ENCODE measurements around the gene SDR9C7. TPM values are rescaled to one million over a fixed set of nuclear protein-coding genes. Genes with fewer than 3 reads are reported as not detected.
A peak's percentile ranks its signal among the peaks of the same experiment; 100 is the strongest.
"Not testable (repeated sequence)": the region's sequence is repeated elsewhere in the genome, so short reads cannot be mapped to it uniquely, and the experiment has no call there.

SDR9C7 gene
- total RNA-seq, 1 donor from 2014 or later, result not detected

DNA sequence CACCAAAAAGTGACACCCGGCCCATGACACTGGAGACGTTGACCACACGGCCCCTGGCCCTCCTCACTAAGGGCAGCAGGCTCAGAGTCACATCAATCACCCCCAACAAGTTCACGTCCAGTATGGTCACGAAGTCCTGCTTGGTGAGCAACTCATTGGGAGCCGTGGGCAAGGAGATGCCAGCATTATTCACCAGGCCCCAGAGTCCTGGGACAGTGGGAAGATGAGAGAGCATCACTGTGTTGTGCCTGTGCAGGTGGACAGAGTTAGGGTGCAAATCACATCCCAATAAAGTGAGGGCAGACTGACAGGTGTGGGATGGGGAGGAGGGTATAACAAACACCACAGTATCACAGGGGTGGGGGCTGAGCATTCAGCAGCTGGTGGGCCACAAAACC lies 20.7 kb upstream of the SDR9C7 start:
- ATAC-seq (ENCODE audit: poor library complexity) (no peak), DNase-seq (no peak)
- intact Hi-C loops (cut with DNase I), result no loop called here

DNA sequence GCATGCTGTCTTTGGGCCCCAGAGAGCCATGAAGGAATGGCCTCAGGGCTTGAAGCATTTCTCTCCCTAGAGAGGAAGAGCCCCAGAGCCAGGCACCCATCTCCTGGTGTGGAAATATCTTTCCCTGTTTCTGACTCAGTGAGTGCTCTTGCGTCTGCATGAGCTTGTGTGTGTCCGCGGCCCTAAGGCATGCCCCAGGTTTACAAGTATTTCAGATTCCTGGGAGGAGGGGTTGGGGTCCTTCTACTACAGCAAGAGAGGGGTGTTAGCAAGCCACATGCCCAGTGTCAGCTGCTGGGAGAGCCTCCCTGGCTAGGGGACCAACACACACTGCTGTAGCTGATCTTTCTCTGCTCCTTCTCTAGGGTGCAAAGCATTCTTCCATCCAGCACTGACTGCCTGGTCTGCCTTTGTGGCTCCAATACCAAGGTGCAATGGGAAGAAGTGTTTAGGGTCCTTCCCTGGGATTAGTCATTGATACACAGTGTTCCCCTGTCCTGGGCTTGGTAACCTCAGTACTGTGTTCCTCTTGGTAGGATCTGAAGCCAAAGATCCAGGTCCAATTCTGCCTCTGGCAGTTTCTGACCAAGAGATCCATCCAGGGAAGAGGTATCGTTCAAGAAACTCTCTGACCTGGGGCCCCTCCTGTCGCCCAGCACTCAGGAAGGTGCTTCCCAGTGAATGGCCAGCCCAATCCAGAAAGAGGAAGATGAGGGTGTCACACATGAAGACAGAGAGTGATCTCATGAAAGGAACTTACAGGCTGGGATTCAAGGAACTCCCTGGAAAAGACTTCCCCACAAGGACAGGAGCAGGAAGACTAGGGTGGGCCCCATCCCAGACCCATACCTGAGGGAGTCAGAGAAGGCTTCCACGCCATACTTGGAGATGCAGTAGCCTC lies 20.1 kb upstream of the SDR9C7 start:
- intact Hi-C loops (cut with DNase I), result no loop called here
- no peak for ATAC-seq (ENCODE audit: poor library complexity)
- no peak for DNase-seq

DNA sequence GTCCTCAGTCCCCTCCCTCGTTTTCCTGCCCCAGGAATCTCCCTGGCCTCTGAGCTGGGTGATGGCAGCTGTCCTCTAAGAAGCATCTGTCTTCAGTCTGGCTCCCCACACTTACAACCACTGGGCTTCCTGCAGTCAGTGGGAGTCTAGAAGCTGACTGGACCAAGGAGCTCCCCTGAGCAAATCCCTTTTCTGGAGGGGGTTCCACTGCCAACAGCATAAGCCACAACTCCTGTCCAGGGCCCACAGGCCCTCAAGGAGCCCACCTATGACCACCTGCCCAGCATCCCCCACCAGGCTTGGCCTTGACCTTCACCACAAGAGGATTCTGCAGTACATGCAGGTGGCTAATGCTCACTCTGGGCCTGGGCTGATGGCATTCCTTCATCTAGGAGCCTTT lies 19.1 kb upstream of the SDR9C7 start:
- ATAC-seq (ENCODE audit: poor library complexity) (no peak), DNase-seq (no peak)
- intact Hi-C loops (cut with DNase I), result no loop called here

GRCh38 chr12:56951582-56952339 lies 17.6 kb upstream of the SDR9C7 start:
- ATAC-seq (ENCODE audit: poor library complexity) (no peak), DNase-seq (no peak)
- intact Hi-C loops (cut with DNase I), result no loop called here

- no peak for ATAC-seq (ENCODE audit: poor library complexity)
- DNase-seq, result no peak
- intact Hi-C loops (cut with DNase I), result no loop called here
Observed at GRCh38 chr12:56948881-56949280, 14.7 kb upstream of the SDR9C7 start.

GRCh38 chr12:56948457-56948777 lies 14.2 kb upstream of the SDR9C7 start:
- ATAC-seq (ENCODE audit: poor library complexity) (no peak), DNase-seq (no peak)
- intact Hi-C loops (cut with DNase I), result no loop called here

- no peak for ATAC-seq (ENCODE audit: poor library complexity)
- intact Hi-C loops (cut with DNase I), result no loop called here
Observed at GRCh38 chr12:56947633-56948456, 13.6 kb upstream of the SDR9C7 start.

DNA sequence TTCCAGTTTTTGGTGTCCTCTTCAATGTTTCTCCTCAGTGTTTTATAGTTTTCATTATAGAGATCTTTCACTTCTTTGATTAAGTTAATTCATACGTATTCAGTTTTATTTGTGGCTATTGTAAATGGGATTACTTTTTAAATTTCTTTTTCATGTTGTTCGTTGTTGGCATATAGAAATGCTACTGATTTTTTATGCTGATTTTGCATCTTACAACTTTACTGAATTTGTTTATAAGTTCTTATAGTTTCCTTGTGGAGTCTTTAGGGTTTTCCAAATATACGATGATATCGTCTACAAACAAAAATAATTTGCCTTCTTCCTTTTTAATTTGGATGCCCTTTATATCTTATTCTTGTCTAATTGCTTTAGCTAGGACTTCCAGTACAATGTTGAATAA lies 9.7 kb upstream of the SDR9C7 start:
- intact Hi-C loops (cut with DNase I), result no loop called here
- DNase-seq, result no peak
- no peak for ATAC-seq (ENCODE audit: poor library complexity)

More at GRCh38 chr12:56947633-56948456, 13.6 kb upstream of the SDR9C7 start:
- no peak for DNase-seq

- ATAC-seq (ENCODE audit: poor library complexity); DNase-seq; intact Hi-C loops (cut with DNase I): not testable (repeated sequence)
Observed at GRCh38 chr12:56943374-56943773, 9.2 kb upstream of the SDR9C7 start.

GRCh38 chr12:56941299-56942017 lies 7.2 kb upstream of the SDR9C7 start:
- DNase-seq (no peak), ATAC-seq (ENCODE audit: poor library complexity) (no peak)
- intact Hi-C loops (cut with DNase I), result no loop called here

GRCh38 chr12:56940942-56941298 lies 6.7 kb upstream of the SDR9C7 start:
- DNase-seq; intact Hi-C loops (cut with DNase I): not testable (repeated sequence)

GRCh38 chr12:56935752-56936151 lies 1.5 kb upstream of the SDR9C7 start:
- intact Hi-C loops (cut with DNase I), result no loop called here
- DNase-seq (no peak), ATAC-seq (ENCODE audit: poor library complexity) (no peak)

More at GRCh38 chr12:56940942-56941298, 6.7 kb upstream of the SDR9C7 start:
- not testable (repeated sequence) for ATAC-seq (ENCODE audit: poor library complexity)

- DNase-seq (no peak), ATAC-seq (ENCODE audit: poor library complexity) (no peak)
- intact Hi-C loops (cut with DNase I), result no loop called here
Observed at GRCh38 chr12:56935157-56935556, 949 bp upstream of the SDR9C7 start.

DNA sequence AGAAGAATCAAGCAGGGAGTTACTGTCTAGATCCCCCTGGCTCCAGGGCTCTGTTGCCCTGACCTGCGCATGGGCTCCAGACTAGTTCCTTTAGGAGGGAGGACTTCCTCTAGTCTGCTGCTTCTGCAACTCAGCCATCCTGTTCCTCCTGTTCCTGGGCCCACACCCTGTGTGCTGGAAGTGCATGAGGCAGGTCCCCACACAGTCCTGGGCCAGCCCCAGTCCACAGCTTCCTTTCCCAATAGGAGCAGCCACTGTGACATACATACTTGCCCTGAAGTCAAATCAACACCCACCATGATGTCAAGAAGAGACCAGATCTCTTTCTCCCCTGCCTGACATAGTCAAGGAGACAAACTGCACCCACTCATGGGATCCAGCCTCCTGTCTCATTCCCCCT lies 1.3 kb downstream of the SDR9C7 start:
- ATAC-seq (ENCODE audit: poor library complexity), result peak; percentile 59
- DNase-seq, result peak; percentile 50
- intact Hi-C loops (cut with DNase I), result no loop called here

- no peak for DNase-seq
- intact Hi-C loops (cut with DNase I), result no loop called here
- ATAC-seq (ENCODE audit: poor library complexity), result no peak
Observed at GRCh38 chr12:56932146-56932545, 2.1 kb downstream of the SDR9C7 start.

- intact Hi-C loops (cut with DNase I), result no loop called here
- DNase-seq (no peak), ATAC-seq (ENCODE audit: poor library complexity) (peak; percentile 66)
Observed at GRCh38 chr12:56931474-56931978, 2.7 kb downstream of the SDR9C7 start.

GRCh38 chr12:56930241-56930640 lies 4.0 kb downstream of the SDR9C7 start:
- DNase-seq, result no peak
- ATAC-seq (ENCODE audit: poor library complexity), result no peak
- intact Hi-C loops (cut with DNase I), result no loop called here

GRCh38 chr12:56929780-56930179 lies 4.4 kb downstream of the SDR9C7 start:
- intact Hi-C loops (cut with DNase I), result no loop called here
- no peak for ATAC-seq (ENCODE audit: poor library complexity)
- DNase-seq, result no peak

Data from Right ventricle myocardium superior (tissue), 1 donor.